Measurements from ENCODE around the gene PCDHGB2.
"Not testable (repeated sequence)": the region's sequence is repeated elsewhere in the genome, so short reads cannot be mapped to it uniquely, and the experiment has no call there.

The PCDHGB2 gene

GRCh38 chr5:141349917-141350619 lies 9.7 kb upstream of the PCDHGB2 start, which contains the start of gene PCDHGB1:
PCDHGB1 (plus strand) TSS chr5:141350099; CDS start chr5:141350261, 162 bp downstream.
- peak; percentile 59 for DNase-seq (ENCODE audit: low spot score)

DNA sequence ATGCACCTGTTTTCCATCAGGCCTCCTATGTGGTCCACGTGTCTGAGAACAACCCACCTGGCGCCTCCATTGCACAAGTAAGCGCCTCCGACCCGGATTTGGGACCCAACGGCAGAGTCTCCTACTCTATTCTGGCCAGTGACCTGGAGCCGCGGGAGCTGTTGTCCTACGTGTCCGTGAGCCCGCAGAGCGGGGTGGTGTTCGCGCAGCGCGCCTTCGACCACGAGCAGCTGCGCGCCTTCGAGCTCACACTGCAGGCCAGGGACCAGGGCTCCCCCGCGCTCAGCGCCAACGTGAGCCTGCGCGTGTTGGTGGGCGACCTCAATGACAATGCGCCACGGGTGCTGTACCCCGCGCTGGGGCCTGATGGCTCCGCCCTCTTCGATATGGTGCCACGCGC lies 8.2 kb upstream of the PCDHGB2 start:
- DNase-seq (ENCODE audit: low spot score), result no peak

- DNase-seq (ENCODE audit: low spot score), result no peak
Measured at GRCh38 chr5:141354900-141355469, 4.8 kb upstream of the PCDHGB2 start, which contains the start of gene PCDHGA4. PCDHGA4 (plus strand) TSS chr5:141355021; CDS start chr5:141355108, 87 bp downstream.

DNA sequence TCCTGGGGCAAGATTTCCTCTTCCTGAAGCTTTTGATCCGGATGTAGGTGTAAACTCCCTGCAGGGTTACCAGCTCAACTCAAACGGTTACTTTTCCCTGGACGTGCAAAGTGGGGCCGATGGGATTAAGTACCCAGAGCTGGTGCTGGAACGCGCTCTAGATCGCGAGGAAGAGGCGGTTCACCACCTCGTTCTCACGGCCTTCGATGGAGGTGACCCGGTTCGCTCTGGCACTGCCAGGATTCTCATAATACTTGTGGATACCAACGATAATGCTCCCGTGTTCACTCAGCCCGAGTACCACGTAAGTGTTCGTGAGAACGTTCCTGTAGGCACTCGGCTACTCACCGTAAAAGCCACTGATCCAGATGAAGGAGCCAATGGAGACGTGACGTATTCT lies 4.2 kb upstream of the PCDHGB2 start:
- no peak for DNase-seq (ENCODE audit: low spot score)

DNA sequence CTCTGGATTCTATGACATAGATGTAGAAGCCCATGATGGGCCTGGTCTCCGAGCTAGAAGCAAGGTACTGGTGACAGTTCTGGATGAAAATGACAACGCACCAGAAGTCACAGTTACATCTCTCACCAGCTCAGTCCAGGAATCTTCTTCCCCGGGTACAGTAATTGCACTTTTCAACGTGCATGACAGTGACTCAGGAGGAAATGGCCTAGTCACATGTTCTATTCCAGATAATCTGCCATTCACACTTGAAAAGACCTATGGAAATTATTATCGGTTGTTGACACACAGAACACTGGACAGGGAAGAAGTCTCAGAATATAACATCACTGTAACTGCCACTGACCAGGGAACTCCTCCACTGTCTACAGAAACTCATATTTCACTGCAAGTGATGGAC lies 3.7 kb upstream of the PCDHGB2 start:
- DNase-seq (ENCODE audit: low spot score), result no peak

- no peak for DNase-seq (ENCODE audit: low spot score)
Measured at GRCh38 chr5:141356950-141357349, 2.8 kb upstream of the PCDHGB2 start.

GRCh38 chr5:141360685-141361084 lies 891 bp downstream of the PCDHGB2 start:
- DNase-seq (ENCODE audit: low spot score), result no peak

DNA sequence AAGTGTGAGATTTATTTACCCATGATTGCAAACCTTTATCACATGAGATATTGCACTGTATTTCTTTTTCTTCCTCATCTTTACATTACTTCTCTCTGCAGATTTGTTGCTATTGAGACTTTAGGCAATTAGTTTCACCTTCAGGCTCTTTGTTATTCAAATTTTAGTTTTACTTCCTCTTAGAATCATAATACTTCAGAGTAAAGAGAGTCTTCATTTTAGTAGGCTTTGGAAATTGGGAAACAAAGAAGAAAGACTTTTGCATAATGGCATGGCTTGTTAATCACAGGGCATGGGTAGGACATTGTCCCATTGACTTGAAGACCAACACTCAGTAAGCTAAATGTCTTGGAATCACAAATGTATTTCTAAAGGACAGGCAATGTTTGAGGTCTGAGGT lies 2.9 kb downstream of the PCDHGB2 start:
- no peak for DNase-seq (ENCODE audit: low spot score)

DNA sequence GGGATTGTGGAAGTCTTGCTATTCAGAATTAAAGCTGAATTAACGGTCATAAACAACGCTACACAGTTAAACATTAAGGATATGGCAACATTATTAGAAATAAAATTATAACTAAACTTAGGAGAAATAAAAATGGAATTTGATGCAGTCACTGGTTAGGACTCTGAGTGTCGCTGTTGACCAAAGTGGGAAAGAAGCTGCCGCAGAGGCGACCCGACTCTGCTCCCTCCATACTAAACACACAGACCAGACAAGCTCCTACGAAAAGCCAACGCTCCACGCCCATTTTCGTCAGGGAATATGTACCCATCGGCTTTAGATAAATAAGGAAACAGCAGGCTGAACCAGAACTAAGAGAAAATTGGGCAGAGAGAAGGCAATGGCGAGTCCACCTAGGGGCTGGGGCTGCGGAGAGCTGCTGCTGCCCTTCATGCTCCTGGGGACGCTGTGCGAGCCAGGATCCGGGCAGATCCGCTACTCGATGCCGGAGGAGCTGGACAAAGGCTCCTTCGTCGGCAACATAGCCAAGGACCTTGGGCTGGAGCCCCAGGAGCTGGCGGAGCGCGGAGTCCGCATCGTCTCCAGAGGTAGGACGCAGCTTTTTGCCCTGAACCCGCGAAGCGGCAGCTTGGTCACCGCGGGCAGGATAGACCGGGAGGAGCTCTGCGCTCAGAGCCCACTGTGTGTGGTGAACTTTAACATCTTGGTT lies 4.3 kb downstream of the PCDHGB2 start, which contains the start of gene PCDHGA5:
PCDHGA5 (plus strand) TSS at position 211 of the 709 bp plus-strand sequence; CDS start at position 380, 169 bp downstream.
- no peak for DNase-seq (ENCODE audit: low spot score)

GRCh38 chr5:141366016-141366896 lies 6.5 kb downstream of the PCDHGB2 start:
- no peak for DNase-seq (ENCODE audit: low spot score)

DNA sequence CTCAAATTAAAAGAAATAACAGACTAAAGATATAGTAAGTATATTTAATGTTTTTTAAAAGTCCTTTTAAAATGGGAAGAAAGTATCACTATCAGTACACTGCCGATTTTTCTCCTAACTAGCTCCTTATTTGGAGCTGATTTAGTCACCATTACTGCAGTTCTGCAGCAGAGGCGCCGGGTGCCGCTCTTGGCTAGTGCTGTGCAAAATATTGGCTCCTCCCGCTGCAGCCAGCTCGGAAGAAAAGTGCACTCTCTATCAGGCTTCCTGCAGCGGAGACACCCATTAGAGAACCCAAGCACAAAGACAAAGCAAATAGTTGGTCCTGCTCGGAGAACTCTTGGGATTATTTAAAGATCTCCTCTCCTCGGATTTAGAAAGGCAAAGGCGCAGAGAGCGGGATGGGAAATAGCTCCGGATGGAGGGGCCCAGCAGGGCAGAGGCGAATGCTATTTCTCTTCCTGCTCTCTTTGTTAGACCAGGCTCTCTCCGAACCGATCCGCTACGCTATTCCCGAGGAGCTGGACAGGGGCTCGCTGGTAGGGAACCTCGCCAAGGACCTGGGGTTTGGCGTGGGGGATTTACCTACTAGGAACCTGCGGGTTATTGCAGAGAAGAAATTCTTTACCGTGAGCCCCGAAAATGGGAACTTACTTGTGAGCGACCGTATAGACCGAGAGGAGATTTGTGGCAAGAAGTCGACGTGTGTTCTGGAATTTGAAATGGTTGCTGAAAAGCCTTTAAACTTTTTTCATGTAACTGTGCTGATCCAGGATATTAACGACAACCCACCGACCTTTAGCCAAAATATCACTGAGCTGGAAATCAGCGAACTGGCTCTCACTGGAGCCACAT lies 10.4 kb downstream of the PCDHGB2 start, which contains the start of gene PCDHGB3:
PCDHGB3 (plus strand) TSS at position 249 of the 855 bp plus-strand sequence; CDS start at position 402, 153 bp downstream.
- no peak for DNase-seq (ENCODE audit: low spot score)

DNA sequence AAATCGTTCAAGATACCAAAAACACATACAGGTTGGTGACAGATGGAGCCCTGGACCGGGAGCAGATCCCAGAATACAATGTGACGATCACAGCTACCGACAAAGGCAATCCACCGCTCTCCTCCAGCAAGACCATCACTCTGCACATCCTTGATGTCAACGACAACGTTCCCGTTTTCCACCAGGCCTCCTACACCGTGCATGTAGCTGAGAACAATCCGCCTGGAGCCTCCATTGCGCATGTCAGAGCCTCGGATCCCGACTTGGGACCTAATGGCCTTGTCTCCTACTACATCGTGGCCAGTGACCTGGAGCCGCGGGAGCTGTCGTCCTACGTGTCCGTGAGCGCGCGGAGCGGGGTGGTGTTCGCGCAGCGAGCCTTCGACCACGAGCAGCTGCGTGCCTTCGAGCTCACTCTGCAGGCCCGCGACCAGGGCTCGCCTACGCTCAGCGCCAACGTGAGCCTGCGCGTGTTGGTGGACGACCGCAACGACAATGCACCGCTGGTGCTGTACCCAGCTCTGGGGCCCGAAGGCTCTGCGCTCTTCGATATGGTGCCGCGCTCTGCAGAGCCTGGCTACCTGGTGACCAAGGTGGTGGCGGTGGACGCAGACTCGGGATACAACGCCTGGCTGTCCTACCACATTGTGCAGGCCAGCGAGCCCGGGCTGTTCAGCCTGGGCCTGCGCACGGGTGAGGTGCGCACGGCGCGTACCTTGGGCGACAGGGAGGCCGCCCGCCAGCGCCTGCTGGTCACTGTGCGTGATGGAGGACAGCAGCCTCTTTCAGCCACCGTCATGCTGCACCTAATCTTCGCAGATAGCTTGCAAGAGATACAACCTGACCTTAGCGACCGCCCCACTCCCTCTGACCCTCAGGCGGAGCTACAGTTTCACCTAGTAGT lies 12.0 kb downstream of the PCDHGB2 start:
- no peak for DNase-seq (ENCODE audit: low spot score)

DNA sequence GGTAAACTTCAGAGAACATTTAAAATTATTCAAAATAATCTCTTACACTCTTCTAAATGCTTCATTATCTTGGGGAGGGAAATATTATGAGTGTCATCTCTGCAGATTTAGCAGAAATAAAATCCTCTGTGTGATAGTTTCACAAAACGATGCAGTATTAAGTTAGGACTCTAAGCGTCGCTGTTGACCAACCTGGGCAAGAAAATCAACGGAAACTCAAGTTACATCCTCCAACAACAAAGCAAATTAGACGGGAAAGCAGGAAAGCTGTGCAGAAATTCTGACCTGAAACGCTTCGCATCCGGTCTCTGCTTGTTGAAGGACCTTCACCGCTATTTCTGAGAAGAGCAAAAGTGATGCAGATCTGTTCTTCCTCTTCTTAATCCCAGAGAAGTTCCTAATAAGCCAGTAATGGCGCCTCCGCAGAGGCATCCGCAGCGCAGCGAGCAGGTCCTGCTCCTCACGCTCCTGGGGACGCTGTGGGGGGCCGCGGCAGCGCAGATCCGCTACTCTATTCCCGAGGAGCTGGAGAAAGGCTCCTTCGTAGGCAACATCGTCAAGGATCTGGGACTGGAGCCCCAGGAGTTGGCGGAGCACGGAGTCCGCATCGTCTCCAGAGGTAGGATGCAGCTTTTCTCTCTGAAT lies 14.0 kb downstream of the PCDHGB2 start, which contains the start of gene PCDHGA6:
PCDHGA6 (plus strand) TSS at position 219 of the 645 bp plus-strand sequence; CDS start at position 412, 193 bp downstream.
- no peak for DNase-seq (ENCODE audit: low spot score)

DNA sequence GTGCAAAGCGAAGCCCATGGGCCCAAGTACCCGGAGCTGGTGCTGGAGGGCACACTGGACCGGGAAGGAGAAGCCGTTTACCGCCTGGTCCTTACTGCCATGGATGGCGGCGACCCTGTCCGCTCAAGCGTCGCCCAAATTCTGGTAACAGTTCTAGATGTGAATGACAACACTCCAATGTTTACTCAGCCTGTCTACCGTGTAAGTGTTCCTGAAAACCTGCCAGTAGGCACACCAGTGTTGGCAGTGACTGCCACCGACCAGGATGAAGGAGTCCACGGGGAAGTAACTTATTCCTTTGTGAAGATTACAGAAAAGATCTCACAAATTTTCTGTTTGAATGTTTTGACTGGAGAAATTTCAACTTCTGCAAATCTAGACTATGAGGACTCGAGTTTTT lies 14.8 kb downstream of the PCDHGB2 start:
- no peak for DNase-seq (ENCODE audit: low spot score)

- not testable (repeated sequence) for DNase-seq (ENCODE audit: low spot score)
Measured at GRCh38 chr5:141375444-141376155, 15.8 kb downstream of the PCDHGB2 start.

GRCh38 chr5:141382469-141383294 lies 22.9 kb downstream of the PCDHGB2 start, which contains the start of gene PCDHGA7:
PCDHGA7 (plus strand) TSS chr5:141382742; CDS start chr5:141382900, 158 bp downstream.
- no peak for DNase-seq (ENCODE audit: low spot score)

GRCh38 chr5:141383345-141383744 lies 23.6 kb downstream of the PCDHGB2 start:
- DNase-seq (ENCODE audit: low spot score), result no peak
